A549 treated with AZD2906 at 1 μM for 4 hours (cell line): ENCODE data around the gene LRRC59. TPM values are rescaled to one million over a fixed set of nuclear protein-coding genes. Genes with fewer than 3 reads are reported as not detected.

Experiments used
- total RNA-seq: library from RNA; stranded (reverse); fragments of 200-300 nt; extraction: Qiagen RNA extraction; gene quantifications from 5 replicates; pipeline ENCODE4 v1.2.3, GENCODE V29; 2022

LRRC59 gene
- 227 to 247 TPM (median 234 TPM) in 5 replicates for total RNA-seq

GRCh38 chr17:50397111-50397918 lies at the start of gene LRRC59:
TSS of gene LRRC59 (minus strand) at chr17:50397523. CDS start at chr17:50397317, 206 bp downstream.

GRCh38 chr17:50425682-50426471 lies 28.6 kb upstream of the LRRC59 start, which contains the start of gene ACSF2:
TSS of gene ACSF2 (plus strand) at chr17:50426218. CDS start at chr17:50426262, 44 bp downstream.

GRCh38 chr17:50372758-50373556 lies 24.4 kb downstream of the LRRC59 start, which contains the start of the genes EME1 and MRPL27:
TSS of gene EME1 (plus strand) at chr17:50373229. CDS start at chr17:50375209, 1,980 bp downstream.
TSS of gene MRPL27 (minus strand) at chr17:50373184. CDS start at chr17:50373170, 14 bp downstream.

GRCh38 chr17:50345432-50346312 lies 51.7 kb downstream of the LRRC59 start, which contains the start of gene XYLT2:
TSS of gene XYLT2 (plus strand) at chr17:50346126. CDS start at chr17:50346141, 15 bp downstream.

Other genes starting within 250 kb of the LRRC59 start
- gene PPP1R9B, start 246.8 kb downstream of the LRRC59 start, total RNA-seq, result 41.9 to 52.0 TPM (median 49.5 TPM) in 5 replicates
- gene SGCA, start 231.5 kb downstream of the LRRC59 start, total RNA-seq, result 1.0 to 2.8 TPM (median 1.6 TPM) in 5 replicates
- gene COL1A1, start 195.9 kb downstream of the LRRC59 start, total RNA-seq, result 6.3 to 11.2 TPM (median 8.9 TPM) in 5 replicates
- 14.3 to 19.6 TPM (median 17.0 TPM) in 5 replicates for gene TMEM92, start 123.1 kb downstream of the LRRC59 start, total RNA-seq
- gene XYLT2, start 51.4 kb downstream of the LRRC59 start, total RNA-seq, result 20.8 to 23.3 TPM (median 21.9 TPM) in 5 replicates
- 136 to 159 TPM (median 145 TPM) in 5 replicates for gene MRPL27, start 24.3 kb downstream of the LRRC59 start, total RNA-seq
- 13.8 to 16.2 TPM (median 14.3 TPM) in 5 replicates for gene EME1, start 24.3 kb downstream of the LRRC59 start, total RNA-seq
- 11.0 to 13.9 TPM (median 12.7 TPM) in 5 replicates for gene ACSF2, start 28.7 kb upstream of the LRRC59 start, total RNA-seq
- gene CHAD, start 71.4 kb upstream of the LRRC59 start, total RNA-seq, result not detected in 5 replicates
- 25.5 to 33.7 TPM (median 30.9 TPM) in 5 replicates for gene RSAD1, start 81.3 kb upstream of the LRRC59 start, total RNA-seq
- 0.35 to 0.89 TPM (median 0.54 TPM) in 5 replicates for gene MYCBPAP, start 110.9 kb upstream of the LRRC59 start, total RNA-seq
- gene EPN3, start 135.2 kb upstream of the LRRC59 start, total RNA-seq, result 0.11 to 0.28 TPM (median 0.20 TPM) in 5 replicates
- 65.1 to 85.9 TPM (median 81.4 TPM) in 5 replicates for gene SPATA20, start 149.7 kb upstream of the LRRC59 start, total RNA-seq
- 3.3 to 4.1 TPM (median 4.0 TPM) in 5 replicates for gene CACNA1G, start 163.2 kb upstream of the LRRC59 start, total RNA-seq
- gene ABCC3, start 237.4 kb upstream of the LRRC59 start, total RNA-seq, result 112 to 132 TPM (median 127 TPM) in 5 replicates